Mammary epithelial cell (primary cell): ENCODE data around the gene FSTL4.

Experiments used
- CTCF ChIP-seq, 2 donors: IDR thresholded peaks in 1 of 2; conservative IDR thresholded peaks in 1 of 2; 2 replicates each; pipeline ENCODE4 v1.5.1; 2011 to 2012; ENCODE audit warnings: inconsistent platforms in 2 of 2, low read length in 2 of 2, mild to moderate bottlenecking in 2 of 2, control low read depth in 1 of 2, low read depth in 1 of 2; ENCODE audit not compliant: insufficient read depth in 1 of 2; ENCODE audit errors: extremely low read depth in 1 of 2
- EZH2 ChIP-seq: IDR thresholded peaks from 2 replicates; pipeline ENCODE4 v1.6.1; 2012; ENCODE audit warnings: low read length, inconsistent platforms, borderline replicate concordance

GRCh38 chr5:133469846-133470245 lies 142.5 kb downstream of the FSTL4 start:
- no peak for TF ChIP-seq CTCF (conservative IDR thresholded peaks at IDR 0.05 in 1 of 2, IDR thresholded peaks at IDR 0.05 in 1 of 2; ENCODE audit: extremely low read depth in 1 of 2, insufficient read depth in 1 of 2, low read depth in 1 of 2, low read length in 2 of 2)
- no peak for TF ChIP-seq EZH2
